Mesothelial cell of epicardium (in vitro differentiated cells): Measurements from ENCODE around the gene FLRT3. TPM values are rescaled to one million over a fixed set of nuclear protein-coding genes. Genes with fewer than 3 reads are reported as not detected.

Experiments used
- DNase-seq, 2 experiments: peaks; one replicate each; pipeline ENCODE4 v3.0.0; 2021; ENCODE audit warnings: low spot score in 2 of 2; ENCODE audit not compliant: unreplicated experiment in 2 of 2
- H3K27ac Mint-ChIP-seq: 2 replicates; pipeline ENCODE4 v1.8.0; 2021; ENCODE audit warnings: mixed read lengths
- H3K27me3 Mint-ChIP-seq: 2 replicates; pipeline ENCODE4 v1.8.0; 2021; ENCODE audit warnings: low read depth, mixed read lengths
- H3K36me3 Mint-ChIP-seq: 2 replicates; pipeline ENCODE4 v1.8.0; 2021; ENCODE audit warnings: mixed read lengths
- H3K4me1 Mint-ChIP-seq: 2 replicates; pipeline ENCODE4 v1.8.0; 2021; ENCODE audit warnings: mixed read lengths
- H3K4me3 Mint-ChIP-seq: 2 replicates; pipeline ENCODE4 v1.8.0; 2021; ENCODE audit warnings: mild to moderate bottlenecking, moderate library complexity, mixed read lengths
- H3K9me3 Mint-ChIP-seq: 2 replicates; pipeline ENCODE4 v1.8.0; 2021; ENCODE audit warnings: mixed read lengths
- CTCF ChIP-seq: fragments of 200-600 bp; sonication (generic); IDR thresholded peaks from one replicate; pipeline ENCODE4 v1.5.0; 2021; ENCODE audit warnings: antibody characterized with exemption; ENCODE audit not compliant: unreplicated experiment
- total RNA-seq: library from RNA; stranded (reverse); gene quantifications from 3 replicates; pipeline ENCODE4 v1.2.1, GENCODE V29; 2021

FLRT3 gene
- total RNA-seq, 1 donor from 2014 or later = 98.6 TPM

GRCh38 chr20:14291502-14291901 is 45.9 kb downstream of the FLRT3 start:
- Mint-ChIP-seq H3K27me3 (peaks cover 2% of the 10 kb centered on the region), H3K4me3 (no peak overlapping the region), H3K9me3 (no peaks in the 10 kb centered on the region), H3K27ac (no peak overlapping the region), H3K4me1 (no peaks in the 10 kb centered on the region), H3K36me3 (no peaks in the 10 kb centered on the region)
- TF ChIP-seq CTCF = no peak
- no peak for DNase-seq

- DNase-seq = no peak
Measured at GRCh38 chr20:14288341-14289330, 48.8 kb downstream of the FLRT3 start.

GRCh38 chr20:14284443-14284842 is 53.0 kb downstream of the FLRT3 start:
- no peak overlapping the region for H3K27ac Mint-ChIP-seq
- H3K4me3 Mint-ChIP-seq = no peak overlapping the region

More at GRCh38 chr20:14288341-14289330, 48.8 kb downstream of the FLRT3 start:
- H3K27ac Mint-ChIP-seq = no peak overlapping the region
- no peak overlapping the region for H3K4me3 Mint-ChIP-seq
- no peaks in the 10 kb centered on the region for H3K36me3 Mint-ChIP-seq
- TF ChIP-seq CTCF = no peak
- peaks cover 2% of the 10 kb centered on the region for H3K27me3 Mint-ChIP-seq
- no peaks in the 10 kb centered on the region for H3K4me1 Mint-ChIP-seq
- H3K9me3 Mint-ChIP-seq = no peaks in the 10 kb centered on the region

GRCh38 chr20:14282140-14282539 is 55.3 kb downstream of the FLRT3 start:
- H3K36me3 Mint-ChIP-seq = no peaks in the 10 kb centered on the region

More at GRCh38 chr20:14284443-14284842, 53.0 kb downstream of the FLRT3 start:
- Mint-ChIP-seq H3K36me3 (no peaks in the 10 kb centered on the region), H3K4me1 (no peaks in the 10 kb centered on the region), H3K9me3 (no peaks in the 10 kb centered on the region), H3K27me3 (peaks cover 2% of the 10 kb centered on the region)
- no peak for TF ChIP-seq CTCF
- DNase-seq = no peak

More at GRCh38 chr20:14282140-14282539, 55.3 kb downstream of the FLRT3 start:
- DNase-seq = no peak
- TF ChIP-seq CTCF = no peak
- Mint-ChIP-seq H3K9me3 (no peaks in the 10 kb centered on the region), H3K27ac (no peak overlapping the region), H3K4me1 (peaks cover 6% of the 10 kb centered on the region), H3K4me3 (no peak overlapping the region), H3K27me3 (no peaks in the 10 kb centered on the region)
